Pancreas (tissue), 10 donors: ENCODE data around the gene ESF1. TPM values are rescaled to one million over a fixed set of nuclear protein-coding genes. Genes with fewer than 3 reads are reported as not detected.
A peak's percentile ranks its signal among the peaks of the same experiment; 100 is the strongest.

Source experiments
- ATAC-seq, 4 donors: fragments of 200-7000 bp; cut with Tn5 transposase; one replicate each; pipeline versions ENCODE4 v1.8.0 to v1.9.1; 2020; ENCODE audit warnings: mild to moderate bottlenecking in 4 of 4, moderate library complexity in 4 of 4
- DNase-seq, 6 donors: peaks; one replicate each; pipeline ENCODE4 v3.0.0-alpha.2; 2020
- FAIRE-seq: peaks from 2 replicates; lab custom pipeline; 2012; peaks lifted over from hg19 to GRCh38; lab: Jason Lieb, UNC
- H3K27ac ChIP-seq, 4 donors: fragments of 200-600 bp; sonication (generic); 1 replicate in 3 of 4; 2 replicates in 1 of 4; pipeline versions ENCODE4 v1.5.0 to v1.8.0; 2020
- H3K27me3 ChIP-seq, 4 donors: fragments of 200-600 bp; one replicate each; pipeline ENCODE4 v1.8.0; 2021
- H3K36me3 ChIP-seq, 3 donors: fragments of 200-600 bp; sonication (generic) in 1 of 3; one replicate each; pipeline versions ENCODE4 v1.5.0 to v1.8.0; 2020 to 2021
- H3K4me1 ChIP-seq, 3 donors: fragments of 200-600 bp; one replicate each; pipeline ENCODE4 v1.8.0; 2021
- H3K4me3 ChIP-seq, 4 donors: fragments of 200-600 bp; sonication (generic) in 2 of 4; one replicate each; pipeline versions ENCODE4 v1.5.0 to v1.8.0; 2020 to 2021
- H3K9me3 ChIP-seq, 4 donors: fragments of 200-600 bp; one replicate each; pipeline ENCODE4 v1.8.0; 2021
- CTCF ChIP-seq, 4 donors: fragments of 200-600 bp; sonication (generic) in 3 of 4; IDR thresholded peaks; one replicate each; pipeline versions ENCODE4 v1.5.0 to v1.8.0; 2021; ENCODE audit warnings: antibody characterized with exemption in 4 of 4
- WGBS, 2 donors: extraction: QIAGEN DNeasy Blood & Tissue Kit; methylation state at CpG; one replicate each; pipeline ENCODE4 v1.1.7; 2013; 5-methylcytosine and 5-hydroxymethylcytosine counted together
- intact Hi-C, 3 donors: fragments of 100-400 bp; cut with DNase I; formaldehyde crosslinking; loops; one replicate each; pipeline versions ENCODE4 v1.11.1 to v1.14.2; 2022
- polyA plus RNA-seq, 2 donors: library from polyadenylated mRNA; stranded (reverse); fragments of 200-250 nt; gene quantifications; one replicate each; pipeline ENCODE4 v1.2.3, GENCODE V29; 2013
- total RNA-seq, 6 donors: library from RNA; stranded (reverse); fragmentation: NEBNext Ultra II Directional in 4 of 6; extraction: Animal tissue kit (Norgen Biotek cat#: 25700) in 4 of 6; gene quantifications; one replicate each; pipeline versions ENCODE4 v1.2.1 to v1.2.4, GENCODE V29; 2021 to 2023
- donor health status: healthy with polysubstance abuse.
- donor health status: DM: no; HTN: no; CAD: no; lungs with moderate emphysema.
- donor health status: DM: no; HTN: no; CAD: no.
- donor health status: control.
- donor health status: control.
- donor health status: Bipolar disorder and iron deficiency.
- donor health status: DM: yes; HTN: yes; CAD: no.
- donor health status: DM: no; HTN: no; CAD: no.
- donor health status: DM: no; HTN: no; CAD: no.
- donor health status: DM: yes; HTN: yes; CAD: no.

The ESF1 gene
- total and polyA plus RNA-seq, 8 donors = 2.8 to 7.4 (median 5.9) TPM

GRCh38 chr20:13758884-13759283 is 25.8 kb downstream of the ESF1 start:
- no peak for TF ChIP-seq CTCF (IDR thresholded peaks at IDR 0.05)
- no peak overlapping the region for H3K27ac ChIP-seq
- intact Hi-C loops = no loop called here
- H3K4me1 ChIP-seq = no peaks in the 10 kb centered on the region
- no peak for ATAC-seq
- FAIRE-seq = peak; percentile 53
- H3K27me3 ChIP-seq = no peaks in the 10 kb centered on the region
- peaks cover 0 to 20% (median 5%) of the 10 kb centered on the region in 3 donors for H3K36me3 ChIP-seq
- 44 to 99% methylated on average over 1 of the region's 1 CpG for WGBS, 2 donors
- no peak for DNase-seq
- H3K4me3 ChIP-seq = no peak overlapping the region
- H3K9me3 ChIP-seq = no peaks in the 10 kb centered on the region

GRCh38 chr20:13756551-13756950 is 28.2 kb downstream of the ESF1 start:
- Histone ChIP-seq H3K4me1 (no peaks in the 10 kb centered on the region), H3K36me3 (peaks cover 0 to 18% (median 5%) of the 10 kb centered on the region in 3 donors), H3K27me3 (no peaks in the 10 kb centered on the region), H3K4me3 (no peak overlapping the region), H3K9me3 (no peaks in the 10 kb centered on the region), H3K27ac (no peak overlapping the region)
- WGBS, 2 donors = 92 to 100% methylated on average over 1 of the region's 1 CpG
- no peak for TF ChIP-seq CTCF (IDR thresholded peaks at IDR 0.05)
- DNase-seq (no peak), FAIRE-seq (no peak), ATAC-seq (no peak)
- intact Hi-C loops = no loop called here

- no peaks in the 10 kb centered on the region for H3K27me3 ChIP-seq
- FAIRE-seq = peak; percentile 47
- H3K36me3 ChIP-seq = peaks cover 2 to 16% (median 5%) of the 10 kb centered on the region in 3 donors
- DNase-seq = no peak
- no peak overlapping the region for H3K4me3 ChIP-seq
- H3K9me3 ChIP-seq = no peaks in the 10 kb centered on the region
- ATAC-seq = no peak
- no peak for TF ChIP-seq CTCF (IDR thresholded peaks at IDR 0.05)
- intact Hi-C loops = no loop called here
- H3K4me1 ChIP-seq = no peaks in the 10 kb centered on the region
- H3K27ac ChIP-seq = no peak overlapping the region
- 73 to 81% methylated on average over 5 of the region's 5 CpGs for WGBS, 2 donors
Measured at GRCh38 chr20:13755809-13756208, 28.9 kb downstream of the ESF1 start.

GRCh38 chr20:13753436-13754036 is 31.2 kb downstream of the ESF1 start:
- WGBS, 2 donors = 90 to 97% methylated on average over 2 of the region's 2 CpGs
- no peaks in the 10 kb centered on the region for H3K27me3 ChIP-seq
- no peak for TF ChIP-seq CTCF (IDR thresholded peaks at IDR 0.05)
- no peak overlapping the region for H3K4me3 ChIP-seq
- no peaks in the 10 kb centered on the region for H3K9me3 ChIP-seq
- DNase-seq (no peak), FAIRE-seq (no peak), ATAC-seq (no peak)
- no peaks in the 10 kb centered on the region for H3K4me1 ChIP-seq
- peaks cover 0 to 9% (median 3%) of the 10 kb centered on the region in 3 donors for H3K36me3 ChIP-seq
- intact Hi-C loops = no loop called here
- no peak overlapping the region for H3K27ac ChIP-seq

- no peak for DNase-seq
- no peak for ATAC-seq
- Histone ChIP-seq H3K9me3 (no peaks in the 10 kb centered on the region), H3K27ac (no peak overlapping the region), H3K4me1 (no peaks in the 10 kb centered on the region), H3K27me3 (no peaks in the 10 kb centered on the region), H3K36me3 (peaks cover 0 to 3% (median 2%) of the 10 kb centered on the region in 3 donors), H3K4me3 (no peak overlapping the region)
- FAIRE-seq = no peak
- no peak for TF ChIP-seq CTCF (IDR thresholded peaks at IDR 0.05)
- intact Hi-C loops = no loop called here
- WGBS, 2 donors = 94 to 99% methylated on average over 3 of the region's 3 CpGs
Measured at GRCh38 chr20:13749811-13750210, 34.9 kb downstream of the ESF1 start.
